HEK293T (cell line): Measurements from ENCODE around the gene ID3.

ENCODE experiments used
- CTCF ChIA-PET: fragments of 350-600 bp; formaldehyde crosslinking; extraction: SDS; loops from one replicate; lab custom pipeline; 2021; ENCODE audit warnings: antibody characterized with exemption, inconsistent platforms; lab: Yijun Ruan, JAX
- POLR2A ChIA-PET: fragments of 350-600 bp; formaldehyde crosslinking; extraction: SDS; loops from one replicate; lab custom pipeline; 2020; ENCODE audit warnings: antibody characterized with exemption, inconsistent platforms; lab: Yijun Ruan, JAX
- DNase-seq: peaks from one replicate; pipeline ENCODE4 v3.0.0; 2012; ENCODE audit warnings: mixed read lengths; ENCODE audit errors: extremely low spot score
- ARNT ChIP-seq: fragments of 450-650 bp; IDR thresholded peaks from 2 replicates; pipeline ENCODE4 v1.6.1; 2017; ENCODE audit warnings: mild to moderate bottlenecking
- BHLHE40 ChIP-seq: fragments of 450-650 bp; IDR thresholded peaks from 2 replicates; pipeline ENCODE4 v1.6.1; 2016; ENCODE audit warnings: mild to moderate bottlenecking, moderate library complexity, borderline replicate concordance
- CTBP1 ChIP-seq: fragments of 450-650 bp; IDR thresholded peaks from 2 replicates; pipeline ENCODE4 v1.6.1; 2016; ENCODE audit warnings: borderline replicate concordance
- ELF4 ChIP-seq: fragments of 450-650 bp; IDR thresholded peaks from 2 replicates; pipeline ENCODE4 v1.6.1; 2017; ENCODE audit warnings: antibody characterized with exemption
- FOXA1 ChIP-seq: fragments of 450-650 bp; IDR thresholded peaks from 2 replicates; pipeline ENCODE4 v1.6.1; 2016; ENCODE audit warnings: mild to moderate bottlenecking
- FOXK2 ChIP-seq: fragments of 450-650 bp; IDR thresholded peaks from 2 replicates; pipeline ENCODE4 v1.6.1; 2016; ENCODE audit warnings: mild to moderate bottlenecking
- FOXM1 ChIP-seq: fragments of 450-650 bp; IDR thresholded peaks from 2 replicates; pipeline ENCODE4 v1.6.1; 2017; ENCODE audit warnings: mild to moderate bottlenecking, borderline replicate concordance
- HDGF ChIP-seq: fragments of 450-650 bp; IDR thresholded peaks from 2 replicates; pipeline ENCODE4 v1.6.1; 2017; ENCODE audit warnings: antibody characterized with exemption, borderline replicate concordance
- L3MBTL2 ChIP-seq: fragments of 450-650 bp; conservative IDR thresholded peaks from 2 replicates; pipeline ENCODE4 v1.6.1; 2016; ENCODE audit warnings: mild to moderate bottlenecking
- LEF1 ChIP-seq: fragments of 450-650 bp; IDR thresholded peaks from 2 replicates; pipeline ENCODE4 v1.6.1; 2017; ENCODE audit warnings: mild to moderate bottlenecking, borderline replicate concordance
- NFRKB ChIP-seq: fragments of 450-650 bp; IDR thresholded peaks from 2 replicates; pipeline ENCODE4 v1.6.1; 2016; ENCODE audit warnings: mild to moderate bottlenecking, moderate library complexity
- SP1 ChIP-seq: fragments of 450-650 bp; IDR thresholded peaks from 2 replicates; pipeline ENCODE4 v1.6.1; 2017
- SUZ12 ChIP-seq: fragments of 450-650 bp; IDR thresholded peaks from 2 replicates; pipeline ENCODE4 v1.6.1; 2016; ENCODE audit warnings: mild to moderate bottlenecking
- TARDBP ChIP-seq: fragments of 450-650 bp; IDR thresholded peaks from 2 replicates; pipeline ENCODE4 v1.6.1; 2016
- ZNF384 ChIP-seq: fragments of 450-650 bp; IDR thresholded peaks from 2 replicates; pipeline ENCODE4 v1.6.1; 2016
- TF ChIP-seq, protein P1 (sequence below): fragments of 450-650 bp; IDR thresholded peaks from 2 replicates; pipeline ENCODE4 v1.6.1; 2016

ID3 gene

DNA sequence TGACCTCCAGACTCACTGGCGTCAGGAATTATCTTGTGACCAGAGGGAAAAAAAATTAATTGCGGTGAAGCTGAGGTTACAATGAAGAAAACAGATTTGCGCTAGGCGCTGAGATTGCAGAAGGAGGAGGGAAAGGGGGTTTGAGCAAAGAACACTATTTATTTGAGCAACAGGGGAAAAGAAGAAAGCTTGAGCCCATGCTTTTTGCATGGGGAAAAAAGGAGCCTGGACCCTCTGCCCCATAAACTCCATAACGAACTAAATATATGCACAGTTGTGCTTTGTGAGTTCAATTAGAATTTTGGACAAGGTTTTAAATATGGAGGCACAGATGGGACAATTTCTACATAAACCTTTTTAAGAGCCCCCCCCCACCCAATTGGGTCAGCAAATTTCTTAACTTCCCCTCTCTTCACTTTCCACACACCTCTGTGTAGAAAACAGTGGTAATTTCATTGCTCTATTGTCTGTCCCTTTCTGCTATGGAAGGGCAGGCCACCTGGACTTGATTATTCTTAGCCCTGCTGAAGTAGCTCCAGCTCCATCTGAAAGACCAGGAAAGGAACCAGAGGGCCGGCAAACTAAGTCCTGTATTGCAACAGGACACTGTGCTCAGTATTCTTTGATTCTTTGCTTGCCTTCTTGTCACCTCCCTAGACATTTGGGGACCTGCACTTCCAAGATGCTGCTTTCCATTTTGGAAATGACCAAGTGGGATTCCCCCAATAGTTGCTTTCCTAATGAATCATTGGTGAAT is 862 bp upstream of the ID3 start:
- POLR2A ChIA-PET = interaction anchor here (0.7 to 3.9 kb wide), 12 partner anchors 9 to 184 kb away, joined by 3 to 33 read pairs (median 6); partner anchors contain the start of gene E2F2

DNA sequence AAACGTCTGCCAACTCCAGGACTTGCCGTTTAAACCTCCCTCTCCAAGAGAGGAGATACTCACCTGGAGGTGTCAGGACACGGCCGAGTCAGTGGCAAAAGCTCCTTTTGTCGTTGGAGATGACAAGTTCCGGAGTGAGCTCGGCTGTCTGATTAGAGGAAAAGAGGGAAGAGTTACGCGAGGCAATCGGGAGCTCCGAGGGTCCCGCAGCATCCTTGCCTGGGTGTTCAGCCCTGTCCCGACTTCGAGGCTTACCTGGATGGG is 497 bp downstream of the ID3 start:
- DNase-seq = no peak
- no peak for TF ChIP-seq NFRKB
- TF ChIP-seq HDGF = no peak
- TF ChIP-seq SP1 = no peak
- TF ChIP-seq ARNT = no peak
- no peak for TF ChIP-seq FOXA1
- no peak for TF ChIP-seq BHLHE40
- TF ChIP-seq SUZ12 = no peak
- TF ChIP-seq TARDBP = no peak
- no peak for TF ChIP-seq ELF4
- TF ChIP-seq LEF1 = no peak
- no peak for TF ChIP-seq CTBP1
- TF ChIP-seq FOXM1 = no peak
- no peak for TF ChIP-seq ZNF384
- TF ChIP-seq, protein P1, sequence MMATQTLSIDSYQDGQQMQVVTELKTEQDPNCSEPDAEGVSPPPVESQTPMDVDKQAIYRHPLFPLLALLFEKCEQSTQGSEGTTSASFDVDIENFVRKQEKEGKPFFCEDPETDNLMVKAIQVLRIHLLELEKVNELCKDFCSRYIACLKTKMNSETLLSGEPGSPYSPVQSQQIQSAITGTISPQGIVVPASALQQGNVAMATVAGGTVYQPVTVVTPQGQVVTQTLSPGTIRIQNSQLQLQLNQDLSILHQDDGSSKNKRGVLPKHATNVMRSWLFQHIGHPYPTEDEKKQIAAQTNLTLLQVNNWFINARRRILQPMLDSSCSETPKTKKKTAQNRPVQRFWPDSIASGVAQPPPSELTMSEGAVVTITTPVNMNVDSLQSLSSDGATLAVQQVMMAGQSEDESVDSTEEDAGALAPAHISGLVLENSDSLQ = no peak
- TF ChIP-seq L3MBTL2 = no peak
- no peak for TF ChIP-seq FOXK2
- ChIA-PET POLR2A (interaction anchor here (0.7 to 3.9 kb wide), 34 partner anchors 9 to 627 kb away, joined by 3 to 35 read pairs (median 5); partner anchors contain the start of genes ASAP3, E2F2, ELOA and HNRNPR), CTCF (interaction anchor here (2.6 to 2.9 kb wide), 2 partner anchors 76 to 78 kb away, joined by 12 to 16 read pairs; no protein-coding TSS in a partner anchor)

More for the DNA sequence above, 862 bp upstream of the ID3 start:
- no peak for DNase-seq
- CTCF ChIA-PET = interaction anchor here (0.7 to 2.9 kb wide), 4 partner anchors 30 to 105 kb away, joined by 3 to 16 read pairs (median 8); no protein-coding TSS in a partner anchor
- no peak for TF ChIP-seq CTBP1
- no peak for TF ChIP-seq NFRKB
- TF ChIP-seq ELF4 = no peak
- TF ChIP-seq LEF1 = no peak
- no peak for TF ChIP-seq SUZ12
- TF ChIP-seq ZNF384 = no peak
- no peak for TF ChIP-seq ARNT
- TF ChIP-seq FOXK2 = no peak
- no peak for TF ChIP-seq L3MBTL2
- TF ChIP-seq SP1 = no peak
- TF ChIP-seq BHLHE40 = no peak

DNA sequence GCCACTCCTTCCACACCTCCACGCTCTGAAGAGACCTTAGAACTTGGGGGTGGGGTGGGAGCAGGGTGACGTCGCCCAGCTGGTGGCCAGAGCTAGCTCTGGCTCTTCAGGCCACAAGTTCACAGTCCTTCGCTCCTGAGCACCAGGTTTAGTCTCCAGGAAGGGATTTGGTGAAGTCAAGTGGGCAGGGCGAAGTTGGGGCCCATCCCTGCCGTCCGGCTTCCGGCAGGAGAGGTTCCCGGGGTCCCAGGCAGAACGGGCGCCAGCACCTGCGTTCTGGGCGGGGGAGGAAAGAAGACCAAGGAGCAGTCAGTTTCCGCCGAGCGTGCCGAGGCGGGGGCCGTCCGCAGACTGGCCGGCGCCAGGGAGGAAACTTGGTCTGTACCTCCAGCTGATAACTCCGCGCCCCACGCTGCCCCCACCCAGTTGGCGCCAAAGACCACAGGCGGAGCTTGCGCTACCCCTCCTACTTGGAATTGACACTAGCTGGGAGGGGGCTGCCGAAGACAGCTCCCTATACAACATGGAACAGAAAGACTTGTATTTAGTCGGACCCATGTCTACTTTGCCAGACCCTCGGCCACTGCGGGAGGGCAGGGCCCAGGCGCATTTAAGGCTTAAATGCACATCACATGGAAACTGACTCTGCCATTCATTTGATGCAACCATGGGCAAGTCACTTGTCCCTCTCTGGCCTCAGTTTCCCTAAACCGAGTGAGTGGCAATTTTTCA is 995 bp downstream of the ID3 start:
- ChIA-PET CTCF (interaction anchor here (2.6 to 2.9 kb wide), 2 partner anchors 77 to 79 kb away, joined by 12 to 16 read pairs; no protein-coding TSS in a partner anchor), POLR2A (interaction anchor here (0.7 to 3.9 kb wide), 34 partner anchors 9 to 628 kb away, joined by 3 to 35 read pairs (median 5); partner anchors contain the start of genes ASAP3, E2F2, ELOA and HNRNPR)
- TF ChIP-seq ELF4 (no peak), FOXM1 (no peak), L3MBTL2 (peak; percentile 17), LEF1 (no peak), FOXA1 (no peak), SUZ12 (no peak), ARNT (peak; percentile 95), TARDBP (no peak), SP1 (no peak)
- TF ChIP-seq, protein P1 = no peak
- peak; percentile 58 for DNase-seq

DNA sequence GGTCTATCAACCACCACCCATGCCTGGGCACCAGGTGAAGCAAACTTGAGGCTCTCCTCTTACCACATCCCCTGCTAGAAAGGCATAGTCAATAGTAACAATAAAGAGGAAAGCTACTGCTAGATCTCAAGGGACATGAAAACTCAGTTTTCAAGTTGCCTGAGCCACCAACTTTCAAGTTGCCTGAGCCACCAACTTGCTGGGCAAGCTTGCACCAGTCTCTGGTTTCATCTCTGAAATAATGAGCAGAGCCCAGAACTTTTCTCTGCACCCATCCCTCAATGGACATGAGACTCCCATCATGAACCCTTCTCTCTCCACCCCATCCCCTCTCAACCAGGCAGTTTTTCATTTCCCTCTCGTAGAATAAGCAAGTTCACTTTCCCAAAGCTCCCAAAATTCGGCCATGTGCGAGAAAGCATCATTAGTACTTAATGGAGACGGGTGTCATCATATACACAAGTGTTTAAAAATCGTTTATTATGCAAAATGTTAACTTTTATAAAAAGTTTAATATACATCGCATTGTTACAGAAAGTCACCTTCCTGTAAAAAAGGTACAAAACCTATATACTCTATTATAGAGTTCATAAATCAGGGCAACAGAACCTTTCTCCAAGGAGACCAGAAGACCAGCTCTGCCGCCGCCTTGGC is 1.7 kb downstream of the ID3 start:
- ChIA-PET POLR2A (interaction anchor here (0.9 to 3.9 kb wide), 17 partner anchors 10 to 628 kb away, joined by 3 to 35 read pairs (median 7); partner anchors contain the start of gene E2F2), CTCF (interaction anchor here (2.6 to 2.9 kb wide), 2 partner anchors 77 to 80 kb away, joined by 12 to 16 read pairs; no protein-coding TSS in a partner anchor)
- TF ChIP-seq HDGF (no peak), FOXM1 (no peak), ELF4 (no peak), BHLHE40 (no peak), ARNT (no peak), L3MBTL2 (no peak), ZNF384 (no peak), CTBP1 (no peak), TARDBP (no peak), SP1 (no peak), FOXK2 (no peak), NFRKB (no peak), LEF1 (no peak), SUZ12 (no peak), FOXA1 (no peak)
- TF ChIP-seq, protein P1 = no peak
- DNase-seq = no peak
